BLaER1 (cell line): ENCODE data around the gene PRKCA.

Experiments
- H3K27ac ChIP-seq: shearing (Covaris generic); formaldehyde crosslinking; 2 replicates; pipeline ENCODE4 v1.8.1; 2022
- H3K27me3 ChIP-seq: shearing (Covaris generic); formaldehyde crosslinking; 2 replicates; pipeline ENCODE4 v1.8.1; 2022
- H3K36me3 ChIP-seq: shearing (Covaris generic); formaldehyde crosslinking; 2 replicates; pipeline ENCODE4 v1.8.1; 2022
- H3K4me1 ChIP-seq: shearing (Covaris generic); formaldehyde crosslinking; 2 replicates; pipeline ENCODE4 v1.8.1; 2022
- H3K4me2 ChIP-seq: shearing (Covaris generic); formaldehyde crosslinking; 2 replicates; pipeline ENCODE4 v1.8.1; 2022
- H3K4me3 ChIP-seq: shearing (Covaris generic); formaldehyde crosslinking; 2 replicates; pipeline ENCODE4 v1.8.1; 2022
- H3K9ac ChIP-seq: shearing (Covaris generic); formaldehyde crosslinking; 2 replicates; pipeline ENCODE4 v1.8.1; 2022
- H3K9me3 ChIP-seq: shearing (Covaris generic); formaldehyde crosslinking; 2 replicates; pipeline ENCODE4 v1.8.1; 2022
- H4K20me1 ChIP-seq: shearing (Covaris generic); formaldehyde crosslinking; 2 replicates; pipeline ENCODE4 v1.8.1; 2022
- Cebpa-rat ChIP-seq: shearing (Covaris generic); IDR thresholded peaks from 2 replicates; pipeline ENCODE4 v1.8.1; 2022

PRKCA gene

GRCh38 chr17:66791347-66791746, 488.9 kb downstream of the PRKCA start:
- Histone ChIP-seq H3K4me3 (peak overlapping the region; percentile 0; the same call in 1 of the 2 replicates), H3K9me3 (no peaks in the 10 kb centered on the region), H3K27ac (peak overlapping the region; percentile 89), H3K9ac (peak overlapping the region; percentile 70), H3K36me3 (no peaks in the 10 kb centered on the region; the same call in 1 of the 2 replicates), H3K4me2 (peak overlapping the region; percentile 84), H4K20me1 (no peaks in the 10 kb centered on the region), H3K4me1 (peaks cover 69% of the 10 kb centered on the region), H3K27me3 (no peaks in the 10 kb centered on the region)
- no peak for TF ChIP-seq Cebpa-rat

DNA sequence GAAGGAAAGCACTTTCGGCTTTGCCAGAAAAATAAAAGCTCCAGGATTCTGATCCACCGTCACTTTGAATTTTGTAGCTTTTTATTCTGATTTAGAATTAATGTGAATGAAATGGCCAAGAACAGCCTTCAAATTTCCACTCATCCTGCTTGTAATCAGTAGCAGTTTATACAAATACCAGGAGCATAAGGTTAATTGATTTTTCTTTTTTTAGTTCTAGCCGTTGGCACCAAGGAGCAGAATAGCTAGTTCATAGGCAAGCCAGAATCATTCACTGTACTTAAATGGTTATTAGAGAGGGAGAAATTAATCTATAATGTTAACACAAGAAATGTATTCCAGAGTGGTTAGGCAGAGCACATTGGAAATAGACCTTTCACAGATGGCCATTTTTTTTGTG, 491.4 kb downstream of the PRKCA start:
- Histone ChIP-seq H4K20me1 (no peaks in the 10 kb centered on the region), H3K9me3 (peaks cover 5% of the 10 kb centered on the region; the same call in 1 of the 2 replicates), H3K4me2 (no peak overlapping the region), H3K27ac (no peak overlapping the region), H3K36me3 (peaks cover 10% of the 10 kb centered on the region; the same call in 1 of the 2 replicates), H3K9ac (no peak overlapping the region), H3K27me3 (no peaks in the 10 kb centered on the region), H3K4me1 (peaks cover 45% of the 10 kb centered on the region), H3K4me3 (no peak overlapping the region)
- no peak for TF ChIP-seq Cebpa-rat

DNA sequence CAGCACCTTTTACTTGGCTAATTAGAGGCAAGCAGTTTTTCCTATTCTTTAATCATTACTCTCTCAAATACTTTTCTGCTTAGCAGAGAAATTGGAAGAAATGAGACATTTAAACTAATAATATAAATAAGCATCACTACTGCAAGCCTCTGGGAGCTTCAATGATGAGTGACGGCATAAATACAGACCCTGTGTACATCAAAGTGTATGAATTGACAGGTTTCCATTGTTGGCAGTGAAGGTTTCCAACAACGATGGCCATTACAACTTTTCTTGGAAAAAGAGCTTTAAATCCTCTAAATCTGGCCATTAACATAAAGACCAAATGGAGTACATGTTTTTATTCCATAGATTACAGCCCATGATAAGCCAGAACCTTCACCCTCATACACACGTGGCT, 493.1 kb downstream of the PRKCA start:
- Histone ChIP-seq H3K36me3 (peaks cover 10% of the 10 kb centered on the region; the same call in 1 of the 2 replicates), H3K4me2 (no peak overlapping the region), H3K9ac (no peak overlapping the region), H3K4me3 (no peak overlapping the region), H4K20me1 (no peaks in the 10 kb centered on the region), H3K27me3 (no peaks in the 10 kb centered on the region), H3K9me3 (peaks cover 5% of the 10 kb centered on the region; the same call in 1 of the 2 replicates), H3K4me1 (peaks cover 37% of the 10 kb centered on the region), H3K27ac (no peak overlapping the region)
- TF ChIP-seq Cebpa-rat = no peak

- no peak overlapping the region for H3K9ac ChIP-seq
- no peak overlapping the region for H3K4me3 ChIP-seq
- H3K27ac ChIP-seq = no peak overlapping the region
- H3K4me1 ChIP-seq = peaks cover 28% of the 10 kb centered on the region; the same call in 1 of the 2 replicates
- TF ChIP-seq Cebpa-rat = no peak
- H3K9me3 ChIP-seq = peaks cover 5% of the 10 kb centered on the region; the same call in 1 of the 2 replicates
- no peaks in the 10 kb centered on the region for H3K27me3 ChIP-seq
- no peaks in the 10 kb centered on the region for H4K20me1 ChIP-seq
- peaks cover 10% of the 10 kb centered on the region; the same call in 1 of the 2 replicates for H3K36me3 ChIP-seq
- peak overlapping the region; percentile 5; the same call in 1 of the 2 replicates for H3K4me2 ChIP-seq
Observed at GRCh38 chr17:66799849-66800537, 497.6 kb downstream of the PRKCA start.

GRCh38 chr17:66803474-66803951, 501.1 kb downstream of the PRKCA start:
- no peak overlapping the region for H3K9ac ChIP-seq
- no peaks in the 10 kb centered on the region for H3K9me3 ChIP-seq
- no peak overlapping the region for H3K4me3 ChIP-seq
- peaks cover 63% of the 10 kb centered on the region for H3K4me1 ChIP-seq
- no peaks in the 10 kb centered on the region for H3K36me3 ChIP-seq
- no peak overlapping the region for H3K4me2 ChIP-seq
- no peaks in the 10 kb centered on the region for H3K27me3 ChIP-seq
- no peak for TF ChIP-seq Cebpa-rat
- H3K27ac ChIP-seq = no peak overlapping the region
- H4K20me1 ChIP-seq = no peaks in the 10 kb centered on the region

- H3K4me3 ChIP-seq = no peak overlapping the region
- no peaks in the 10 kb centered on the region for H3K36me3 ChIP-seq
- 0 out of 2 replicates have a peak overlapping the region, but pooled peaks have one; percentile 23 for H3K9ac ChIP-seq
- H3K4me1 ChIP-seq = peaks cover 74% of the 10 kb centered on the region
- no peaks in the 10 kb centered on the region for H4K20me1 ChIP-seq
- no peaks in the 10 kb centered on the region for H3K9me3 ChIP-seq
- no peak for TF ChIP-seq Cebpa-rat
- no peaks in the 10 kb centered on the region for H3K27me3 ChIP-seq
- H3K4me2 ChIP-seq = peak overlapping the region; percentile 78
- H3K27ac ChIP-seq = peak overlapping the region; percentile 62; the same call in 1 of the 2 replicates
Observed at GRCh38 chr17:66805567-66805966, 503.2 kb downstream of the PRKCA start.

DNA sequence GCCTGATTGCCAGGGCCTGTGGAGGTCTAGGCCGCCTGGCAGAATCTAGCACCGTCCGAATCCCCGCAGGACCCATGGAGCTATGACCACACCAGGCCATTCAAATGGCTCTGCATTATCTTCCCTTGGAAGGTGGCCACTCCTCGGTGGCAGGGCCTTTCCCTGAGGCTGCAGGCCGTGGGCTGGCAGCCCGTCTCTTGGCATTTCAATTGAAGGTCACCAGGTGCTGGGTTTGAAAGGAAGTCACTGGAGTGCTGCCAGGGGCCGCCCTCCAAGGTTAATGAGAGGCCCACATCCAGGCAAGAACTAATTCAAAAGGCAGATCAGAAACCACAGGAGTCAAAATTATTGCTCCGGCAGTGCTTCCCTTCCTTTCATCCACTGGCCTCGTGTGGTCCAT, 504.8 kb downstream of the PRKCA start:
- Histone ChIP-seq H3K4me1 (peaks cover 88% of the 10 kb centered on the region), H3K27me3 (no peaks in the 10 kb centered on the region), H3K4me3 (no peak overlapping the region), H3K4me2 (peak overlapping the region; percentile 78), H3K27ac (peak overlapping the region; percentile 65), H3K9ac (peak overlapping the region; percentile 12; the same call in 1 of the 2 replicates), H3K9me3 (no peaks in the 10 kb centered on the region), H4K20me1 (no peaks in the 10 kb centered on the region), H3K36me3 (no peaks in the 10 kb centered on the region)
- TF ChIP-seq Cebpa-rat = no peak

GRCh38 chr17:66809408-66809807, 507.0 kb downstream of the PRKCA start:
- H3K36me3 ChIP-seq = no peaks in the 10 kb centered on the region
- H3K4me2 ChIP-seq = peak overlapping the region; percentile 47; the same call in 1 of the 2 replicates
- TF ChIP-seq Cebpa-rat = no peak
- H3K27me3 ChIP-seq = no peaks in the 10 kb centered on the region
- no peaks in the 10 kb centered on the region for H4K20me1 ChIP-seq
- no peak overlapping the region for H3K4me3 ChIP-seq
- H3K9me3 ChIP-seq = no peaks in the 10 kb centered on the region
- H3K9ac ChIP-seq = no peak overlapping the region
- no peak overlapping the region for H3K27ac ChIP-seq
- H3K4me1 ChIP-seq = peaks cover 89% of the 10 kb centered on the region

- no peak overlapping the region for H3K4me3 ChIP-seq
- H4K20me1 ChIP-seq = no peaks in the 10 kb centered on the region
- H3K27me3 ChIP-seq = no peaks in the 10 kb centered on the region
- H3K4me2 ChIP-seq = peak overlapping the region; percentile 47
- peaks cover 77% of the 10 kb centered on the region for H3K4me1 ChIP-seq
- H3K36me3 ChIP-seq = no peaks in the 10 kb centered on the region
- no peak overlapping the region for H3K27ac ChIP-seq
- H3K9me3 ChIP-seq = peaks cover 5% of the 10 kb centered on the region; the same call in 1 of the 2 replicates
- H3K9ac ChIP-seq = no peak overlapping the region
- no peak for TF ChIP-seq Cebpa-rat
Observed at GRCh38 chr17:66810951-66811682, 508.7 kb downstream of the PRKCA start.

- peaks cover 5% of the 10 kb centered on the region; the same call in 1 of the 2 replicates for H3K9me3 ChIP-seq
- peaks cover 71% of the 10 kb centered on the region for H3K4me1 ChIP-seq
- H4K20me1 ChIP-seq = no peaks in the 10 kb centered on the region
- H3K9ac ChIP-seq = no peak overlapping the region
- peak overlapping the region; percentile 47; the same call in 1 of the 2 replicates for H3K4me2 ChIP-seq
- no peaks in the 10 kb centered on the region for H3K27me3 ChIP-seq
- no peaks in the 10 kb centered on the region for H3K36me3 ChIP-seq
- no peak overlapping the region for H3K4me3 ChIP-seq
- TF ChIP-seq Cebpa-rat = no peak
- H3K27ac ChIP-seq = no peak overlapping the region
Observed at GRCh38 chr17:66811683-66812054, 509.3 kb downstream of the PRKCA start.
